Stimulated activated CD8-positive, alpha-beta memory T cell treated with anti-CD3 and anti-CD28 coated beads, Interleukin-4, amount 100 ng/mL, for 48 hours (primary cell): ENCODE measurements around the gene C3orf49.

ENCODE experiments used
- DNase-seq: peaks from one replicate; pipeline ENCODE4 v3.0.0-alpha.2; 2020

C3orf49 gene

DNA sequence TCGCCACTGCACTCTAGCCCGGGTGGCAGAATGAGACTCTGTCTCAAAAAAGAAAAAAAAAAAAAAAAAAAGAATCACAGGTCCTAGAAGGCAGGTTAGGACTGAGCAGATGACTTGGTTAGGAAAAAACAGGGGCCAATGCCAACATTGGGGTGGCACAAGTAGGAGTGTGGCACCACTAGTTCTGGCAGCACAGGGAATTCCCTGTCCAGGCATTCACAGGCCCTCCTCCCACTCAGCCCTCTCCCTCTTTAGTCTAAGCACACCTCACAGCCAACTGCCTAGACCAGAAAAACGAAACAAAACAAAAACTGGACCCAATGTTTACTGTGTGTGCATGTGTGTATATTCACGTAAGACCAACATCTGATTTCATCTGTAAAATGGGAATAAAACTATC is 34.0 kb downstream of the C3orf49 start:
- no peak for DNase-seq

DNA sequence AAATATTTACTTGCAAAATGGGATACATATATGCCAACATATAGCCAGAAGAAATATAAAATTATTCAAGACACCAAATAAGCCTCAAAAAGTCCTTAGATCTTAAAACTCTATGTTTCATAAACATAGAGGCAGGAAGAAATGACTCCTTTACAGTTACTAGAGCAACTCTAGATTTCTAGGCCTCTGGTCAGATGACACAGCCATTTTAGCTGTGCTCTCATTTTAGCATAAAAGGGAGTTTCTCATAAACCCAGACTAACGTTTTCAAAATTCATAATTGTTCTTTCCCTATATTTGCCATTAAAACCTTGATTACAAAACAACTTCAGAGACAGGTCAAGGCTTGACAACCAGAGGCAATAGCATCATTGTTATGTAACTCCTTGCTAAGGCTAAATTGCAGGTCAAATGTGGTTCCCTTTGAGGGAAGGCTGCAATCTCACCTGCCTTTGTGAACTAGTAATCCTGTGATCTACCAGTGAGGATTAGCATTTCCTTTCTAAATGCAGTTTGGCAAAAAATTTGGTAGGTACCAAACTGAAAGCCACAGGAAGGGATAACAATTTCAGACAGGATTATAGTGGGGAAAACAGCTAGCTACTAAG is 36.3 kb downstream of the C3orf49 start:
- no peak for DNase-seq

DNA sequence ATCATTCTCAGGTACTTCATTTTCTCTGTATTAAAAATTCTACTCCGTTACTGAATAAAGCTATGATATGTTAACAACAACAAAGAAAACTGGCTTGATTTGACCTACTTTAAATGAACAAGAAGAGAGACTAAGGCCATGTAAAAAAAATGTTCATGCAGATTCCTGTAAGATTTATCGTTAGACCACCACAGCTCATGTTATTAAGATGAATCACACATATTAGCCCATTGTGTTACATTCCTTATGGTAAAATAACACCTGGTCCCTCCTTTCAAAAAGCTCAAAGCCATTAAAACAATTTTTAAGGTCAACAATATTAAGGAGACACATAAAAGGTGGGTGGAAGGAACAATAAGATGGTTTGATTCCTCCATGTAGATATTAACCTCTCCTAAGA is 38.2 kb downstream of the C3orf49 start:
- DNase-seq = no peak

DNA sequence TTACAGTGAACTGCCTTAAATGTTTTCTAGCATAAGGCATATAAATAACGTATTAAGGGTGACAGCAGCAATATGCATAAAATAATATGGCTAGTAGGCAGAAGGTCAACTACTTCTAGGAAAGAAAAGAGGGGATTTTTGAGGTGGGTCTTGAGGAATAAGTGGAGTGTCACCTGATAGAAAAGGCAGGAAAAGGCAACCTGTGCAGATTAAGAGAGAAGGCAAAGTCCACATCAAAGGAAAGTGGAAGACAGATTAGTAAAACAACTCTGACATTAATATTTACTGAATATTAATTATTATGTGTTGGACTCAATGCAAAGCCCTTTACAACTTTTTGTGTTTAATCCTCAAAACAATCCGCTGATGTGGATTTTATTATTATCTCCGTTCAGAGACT is 41.7 kb downstream of the C3orf49 start:
- no peak for DNase-seq

DNA sequence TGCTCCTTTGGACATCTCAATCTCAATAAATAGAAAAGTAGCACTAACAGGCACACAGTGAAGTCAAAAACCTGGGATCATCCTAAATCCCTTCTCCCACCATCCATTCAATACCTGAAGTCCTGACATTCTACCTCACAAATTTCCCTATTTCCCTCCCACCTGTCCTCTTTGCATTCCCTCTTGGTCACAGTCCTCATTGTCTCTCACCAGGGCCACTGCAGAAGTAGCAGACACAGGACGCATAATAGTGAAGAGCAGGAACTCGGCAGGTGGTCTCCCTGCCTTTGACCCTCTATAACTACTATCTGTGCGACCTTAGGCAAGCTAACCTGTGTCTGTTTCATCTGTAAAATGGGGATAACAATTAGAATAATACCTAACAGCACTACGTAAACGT is 42.2 kb downstream of the C3orf49 start:
- no peak for DNase-seq

DNA sequence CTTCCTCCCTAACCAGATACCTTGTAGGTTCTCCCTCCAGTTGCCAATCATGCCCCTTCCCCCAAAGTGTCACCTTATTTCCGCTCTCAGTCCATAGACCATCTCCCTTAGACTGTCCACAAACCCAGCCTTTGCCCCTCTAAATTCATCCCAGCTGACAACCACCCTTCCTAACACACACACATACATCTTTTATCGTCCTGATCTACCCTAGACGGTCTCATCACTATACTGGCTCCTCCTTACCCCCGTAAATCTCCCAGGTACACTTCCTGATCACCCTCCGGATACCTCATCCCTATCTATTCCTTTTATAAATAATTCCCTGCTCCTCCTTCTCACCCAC is 43.7 kb downstream of the C3orf49 start:
- no peak for DNase-seq

DNA sequence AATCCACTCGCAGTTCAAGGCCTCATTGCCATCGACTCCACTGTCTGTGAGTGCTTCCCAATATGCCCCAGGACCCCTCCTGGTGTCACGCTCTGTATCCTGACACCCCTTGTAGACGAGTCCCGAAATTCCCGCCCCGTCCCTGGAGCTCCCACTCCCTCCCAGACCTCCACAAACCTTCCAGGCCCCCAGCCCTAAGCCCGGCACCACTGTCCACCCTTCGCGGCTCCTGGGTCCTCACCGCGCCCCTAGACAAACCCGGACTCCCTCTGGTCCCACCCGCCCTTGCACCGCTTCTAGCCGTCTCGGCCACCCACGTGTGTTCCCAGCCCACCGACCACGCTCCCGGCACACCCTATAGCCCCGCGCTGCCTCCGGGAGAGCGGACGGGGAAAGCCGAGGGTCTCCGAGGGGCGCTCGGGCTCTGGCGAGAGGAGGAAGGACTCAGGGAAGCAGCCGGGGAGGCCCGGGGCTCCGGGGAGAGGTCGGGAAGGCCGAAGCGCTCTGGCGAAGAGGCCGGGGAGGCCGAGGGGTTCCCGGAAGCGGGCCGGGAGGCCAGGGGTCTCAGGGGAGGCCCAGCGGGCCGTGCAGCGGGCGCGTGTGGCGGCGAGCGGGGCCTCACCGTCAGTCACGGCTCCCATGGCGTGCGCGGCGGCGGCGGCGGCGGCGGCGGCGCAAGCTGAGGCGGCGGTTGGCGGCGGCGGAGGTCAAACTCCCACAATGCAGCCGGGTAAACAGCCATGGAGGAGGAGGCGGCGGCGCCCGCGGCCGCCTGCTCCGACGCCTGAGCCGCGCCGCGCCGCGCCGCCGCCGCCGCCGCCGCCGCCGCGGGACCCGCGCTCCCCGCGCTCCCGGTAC is 44.3 kb downstream of the C3orf49 start, which contains the start of the genes ATXN7 and THOC7:
Gene ATXN7, plus strand, starts transcription at position 718 of the 858 bp plus-strand sequence. CDS start 48,732 bp downstream, outside the sequence.
Gene THOC7, minus strand, starts transcription at position 656 of the 858 bp plus-strand sequence. Its CDS starts 15 bp downstream, at position 641.
- peak; percentile 75 for DNase-seq

DNA sequence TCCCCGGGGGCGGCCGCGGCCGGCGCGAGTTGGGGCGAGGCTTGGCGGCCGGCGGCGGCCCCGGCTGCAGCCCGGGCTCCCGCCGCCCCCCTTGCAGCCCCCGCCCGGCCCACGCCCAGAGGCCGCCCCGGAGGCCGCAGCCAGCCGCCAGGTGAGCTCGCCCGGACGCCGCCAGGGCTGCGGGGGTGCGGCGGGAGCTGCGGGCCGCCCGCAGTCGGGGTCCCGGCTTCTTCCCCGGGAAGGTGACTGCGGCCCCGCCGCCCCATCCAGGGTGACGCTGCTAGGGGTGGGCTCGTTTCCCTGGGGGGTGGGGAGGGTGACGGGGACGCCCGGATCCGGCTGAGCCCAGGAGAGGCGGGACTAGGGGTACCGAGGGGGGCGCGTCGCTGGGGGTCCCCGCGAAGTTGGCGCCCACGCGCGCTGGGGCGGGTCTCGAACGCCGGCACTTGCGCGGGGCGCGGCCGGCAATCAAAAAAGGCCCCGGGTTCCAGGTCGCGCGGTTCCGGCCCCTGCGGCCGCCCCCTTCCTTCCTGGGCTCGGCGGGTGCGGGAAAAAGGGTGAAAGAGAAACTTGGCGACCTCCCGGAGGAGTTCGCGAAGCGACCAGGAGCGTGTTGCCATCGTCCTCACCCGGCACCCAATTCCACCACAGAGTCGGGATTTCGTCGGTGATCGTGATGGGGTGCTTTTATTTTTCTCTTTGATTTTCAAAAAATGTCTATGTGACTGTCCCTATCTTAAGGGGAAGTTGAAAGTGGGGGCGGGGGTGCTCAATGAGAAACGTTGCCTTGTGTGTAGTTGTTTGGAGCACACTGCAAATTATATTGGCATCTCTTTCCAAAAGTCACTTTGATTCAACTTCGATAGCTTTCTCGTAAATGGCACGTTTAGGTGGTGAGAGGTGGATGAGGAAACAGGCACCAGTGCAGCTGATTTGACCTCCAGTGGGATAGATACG is 45.2 kb downstream of the C3orf49 start:
- peak; percentile 63 for DNase-seq

DNA sequence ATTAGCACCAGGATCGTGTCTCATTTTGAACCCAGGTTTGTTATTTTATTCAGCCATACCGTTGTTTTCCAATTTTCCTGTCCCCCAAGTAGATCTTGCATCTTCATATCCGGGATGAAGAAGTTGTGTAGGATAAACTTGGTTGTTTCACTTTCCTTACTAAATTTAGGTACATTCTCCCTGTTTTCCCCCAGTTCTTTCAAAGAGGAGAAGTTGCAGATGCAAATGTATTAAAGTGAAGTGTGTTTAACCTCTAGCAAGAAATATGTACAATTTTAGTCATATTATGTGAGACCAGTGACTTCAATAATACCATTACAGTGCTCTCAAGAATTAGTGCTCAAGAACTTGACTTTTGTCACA is 45.8 kb downstream of the C3orf49 start:
- no peak for DNase-seq

DNA sequence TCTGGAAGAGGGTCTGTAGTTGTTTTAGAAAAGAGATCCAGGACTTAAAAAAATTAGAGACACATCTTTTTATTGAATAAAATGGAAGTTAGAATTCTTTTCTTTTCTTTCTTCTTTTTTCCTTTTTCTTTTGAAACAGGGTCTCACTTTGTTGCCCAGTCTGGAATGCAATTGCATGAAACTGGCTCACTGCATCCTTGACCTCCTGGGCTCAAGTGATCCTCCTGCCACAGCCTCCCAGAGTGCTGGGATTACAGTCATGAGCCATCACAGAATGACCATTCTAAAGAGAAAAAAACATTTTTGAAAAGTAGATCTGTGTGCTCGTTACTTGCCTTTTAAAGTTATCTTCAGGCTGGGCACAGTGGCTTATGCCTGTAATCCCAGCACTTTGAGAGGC is 48.1 kb downstream of the C3orf49 start:
- DNase-seq = no peak

DNA sequence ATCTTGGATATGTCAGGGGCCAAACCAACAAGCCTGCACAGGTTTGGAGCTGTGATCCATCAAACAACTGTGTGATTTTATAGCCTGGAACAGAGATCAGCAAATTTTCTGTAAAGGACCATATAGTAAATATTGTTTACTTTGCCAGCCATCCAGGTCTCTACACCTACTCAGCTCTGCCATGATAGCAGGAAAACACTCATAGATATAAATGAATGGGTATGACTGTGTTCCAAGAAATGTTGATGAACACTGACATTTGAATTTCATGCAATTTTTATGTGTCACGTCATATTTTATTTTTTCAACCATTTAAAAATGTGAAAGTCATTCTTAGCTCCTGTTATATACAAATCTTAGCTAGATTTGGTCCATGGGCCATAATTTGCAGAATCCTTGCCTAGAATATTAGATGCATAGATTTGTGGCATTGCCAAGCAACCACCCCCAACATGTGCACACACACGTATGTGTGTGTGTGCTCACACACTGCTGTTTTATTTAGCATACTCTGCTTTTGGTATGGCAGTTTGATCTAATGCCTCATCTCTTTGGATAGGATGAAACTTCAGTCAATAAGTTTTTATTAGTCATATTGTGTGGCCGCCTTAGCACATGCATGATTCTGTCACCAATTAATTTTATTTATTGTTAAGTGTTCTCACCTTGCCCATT is 51.0 kb downstream of the C3orf49 start:
- DNase-seq = no peak

DNA sequence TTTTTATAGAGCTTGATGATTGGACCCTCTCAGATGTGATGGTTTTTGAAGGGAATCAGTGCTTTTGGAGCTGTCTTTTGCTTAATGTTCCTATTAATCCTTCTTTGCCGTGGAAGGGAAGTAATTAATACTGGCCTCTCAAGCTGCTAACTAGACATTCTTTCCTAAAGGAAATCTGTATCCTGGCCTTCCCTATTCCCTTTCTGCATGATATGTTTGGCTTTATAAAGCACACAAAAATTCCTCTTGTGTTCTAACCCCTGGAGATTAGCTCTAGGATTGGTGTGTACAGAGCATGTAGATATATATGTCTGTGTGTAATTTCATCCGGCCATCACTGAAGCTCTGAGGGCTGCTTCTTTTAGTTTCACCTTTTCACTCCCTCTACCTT is 51.5 kb downstream of the C3orf49 start:
- no peak for DNase-seq

DNA sequence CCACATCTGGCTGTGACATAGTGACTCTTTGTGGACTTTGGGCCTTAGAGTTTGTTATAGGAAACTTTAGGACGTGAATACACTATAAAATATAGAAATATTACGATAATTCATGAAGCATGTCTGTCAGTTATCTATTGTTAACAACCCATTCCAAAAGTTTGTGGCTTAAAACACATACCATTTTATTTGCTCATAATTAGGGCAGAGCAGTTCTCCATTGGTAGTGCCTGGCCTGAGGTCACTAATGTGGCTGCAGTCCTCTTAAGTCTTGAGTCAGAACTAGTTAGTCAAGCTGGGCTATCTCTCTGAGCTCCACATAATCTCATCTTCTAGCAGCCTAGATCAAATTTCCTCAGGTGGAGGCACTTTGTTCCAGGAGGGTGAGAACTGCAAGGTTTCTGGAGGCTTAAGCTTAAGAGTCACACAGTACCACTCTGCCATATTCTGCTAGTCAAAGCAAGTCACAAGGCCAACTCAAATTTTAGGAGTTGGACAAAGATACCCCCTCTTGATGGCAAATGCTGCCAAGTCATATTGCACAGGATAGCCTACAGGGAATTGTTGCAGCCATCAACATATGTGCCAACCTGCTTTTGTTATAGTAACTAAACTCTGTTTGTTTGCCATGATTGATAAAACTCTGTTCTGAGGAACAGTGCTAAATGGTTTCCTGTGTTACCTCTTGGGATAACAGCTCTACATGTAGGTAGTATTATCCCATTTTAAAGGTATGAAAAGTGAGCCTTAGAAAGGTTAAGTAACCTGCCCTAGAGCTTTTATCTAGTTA is 53.2 kb downstream of the C3orf49 start:
- no peak for DNase-seq

DNA sequence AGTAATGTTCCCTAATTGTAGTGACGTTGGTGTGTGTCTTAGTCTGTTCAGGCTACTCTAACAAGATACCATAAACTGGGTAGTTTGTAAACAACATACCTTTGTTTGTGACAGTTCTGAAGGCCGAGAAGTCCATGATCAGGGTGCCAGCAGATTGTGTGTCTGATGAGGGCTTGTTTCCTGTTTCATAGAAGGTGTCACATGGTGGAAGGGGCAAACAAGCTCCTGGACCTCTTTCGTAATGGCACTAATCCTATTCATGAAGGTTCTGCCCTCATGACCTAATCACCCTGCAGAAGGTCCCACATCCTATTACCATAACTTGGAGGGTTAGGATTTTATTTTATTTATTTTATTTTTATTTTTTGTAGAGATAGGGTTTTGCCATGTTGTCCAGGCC is 55.7 kb downstream of the C3orf49 start:
- no peak for DNase-seq

DNA sequence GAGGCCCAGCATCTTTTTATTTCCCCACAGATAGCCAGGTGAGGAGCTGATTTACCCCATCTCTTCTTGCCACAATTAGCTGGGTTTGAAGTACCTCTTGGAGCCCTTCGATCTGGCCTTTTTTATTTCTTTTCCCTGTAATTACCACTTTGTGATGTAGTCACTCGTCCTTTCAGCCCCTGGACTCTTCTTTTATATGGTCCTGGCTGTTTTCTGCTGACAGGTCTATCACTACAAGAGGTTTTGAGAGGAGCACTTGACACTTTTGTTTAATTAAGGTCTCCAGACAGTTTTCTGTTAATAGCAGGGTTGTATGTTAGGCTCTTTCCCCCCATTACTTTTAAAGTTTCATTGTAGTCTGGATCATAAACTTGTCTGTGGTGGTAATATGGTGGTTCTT is 56.4 kb downstream of the C3orf49 start:
- DNase-seq = no peak

DNA sequence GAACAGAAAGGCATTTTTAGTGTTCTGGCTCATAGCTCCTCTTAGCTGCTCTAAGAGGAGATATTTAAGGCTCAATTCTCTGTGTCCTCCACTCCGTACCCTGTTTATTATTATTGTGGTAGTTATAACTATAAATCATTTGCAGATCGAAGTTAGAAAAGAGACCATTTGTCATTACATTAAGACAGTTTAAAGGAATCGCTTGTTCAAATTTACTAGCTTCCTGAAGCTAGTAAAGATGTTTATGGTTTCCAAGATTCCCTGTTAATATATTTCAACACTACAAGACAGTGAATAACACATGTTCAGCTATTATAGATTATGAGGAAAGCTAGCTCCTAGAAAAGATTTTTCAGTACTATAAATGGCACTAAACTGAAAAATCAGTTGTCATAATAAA is 57.2 kb downstream of the C3orf49 start:
- no peak for DNase-seq

DNA sequence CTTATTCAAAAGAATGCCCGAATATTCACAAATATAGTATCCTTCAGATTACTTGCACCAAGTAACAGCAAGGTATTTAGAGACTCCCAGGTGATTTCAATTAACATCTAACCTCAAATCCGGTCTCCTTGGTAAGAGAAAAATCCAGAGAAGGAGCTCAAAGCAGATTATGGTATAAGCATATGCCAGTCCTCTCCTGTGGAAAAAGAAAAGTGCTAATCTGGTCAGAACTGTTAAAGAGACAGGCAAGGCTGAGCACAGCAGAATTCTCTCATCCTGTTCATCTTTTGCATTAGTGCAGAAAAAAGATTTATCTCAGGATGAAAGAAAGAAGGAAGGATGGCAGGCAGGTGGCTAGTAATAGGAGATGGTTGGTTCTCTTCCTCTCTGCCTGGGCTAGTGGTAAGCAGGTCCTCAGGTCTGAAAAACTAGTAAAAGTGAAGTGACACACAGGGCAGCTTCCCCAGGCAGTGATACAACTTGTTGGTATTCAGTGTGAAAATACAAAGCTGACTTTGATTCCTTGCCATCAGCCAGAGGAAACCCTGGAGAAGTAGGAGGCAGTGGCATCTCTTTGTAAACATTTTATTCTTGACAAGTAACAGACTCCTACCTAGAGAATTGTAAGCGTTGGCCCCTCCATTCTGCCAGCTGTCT is 58.8 kb downstream of the C3orf49 start:
- DNase-seq = no peak

DNA sequence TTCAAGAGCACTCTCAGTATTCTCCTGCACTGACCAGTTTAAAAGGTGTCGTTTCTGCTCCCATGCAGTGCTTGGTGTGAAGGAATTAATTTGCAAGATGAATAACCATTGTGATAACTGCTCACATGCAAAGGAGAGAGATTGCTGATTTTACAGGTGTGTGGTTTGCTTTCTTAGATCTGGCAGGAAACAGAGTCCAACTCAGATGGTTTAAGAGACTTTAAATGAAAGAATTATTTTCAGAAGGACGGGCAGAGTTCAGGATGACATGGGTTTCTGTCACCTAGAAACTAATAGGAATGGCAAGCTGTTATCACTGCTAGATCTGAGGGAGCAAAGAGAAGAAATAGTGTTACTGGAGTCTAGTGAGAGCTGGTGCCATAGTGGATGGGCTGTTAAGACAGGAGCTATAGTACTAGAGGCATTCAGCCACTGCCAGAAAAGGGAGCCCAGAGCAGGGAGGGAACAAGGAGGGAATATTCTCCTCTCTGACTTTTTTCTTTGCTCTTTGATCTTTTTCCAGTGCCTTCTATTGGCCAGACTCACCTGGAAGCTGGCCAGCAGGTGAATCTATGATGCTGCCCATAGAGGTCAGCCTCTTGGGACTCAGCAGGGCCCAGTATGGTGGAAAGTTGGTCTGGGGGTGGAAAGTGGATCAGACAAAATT is 59.4 kb downstream of the C3orf49 start:
- DNase-seq = no peak

DNA sequence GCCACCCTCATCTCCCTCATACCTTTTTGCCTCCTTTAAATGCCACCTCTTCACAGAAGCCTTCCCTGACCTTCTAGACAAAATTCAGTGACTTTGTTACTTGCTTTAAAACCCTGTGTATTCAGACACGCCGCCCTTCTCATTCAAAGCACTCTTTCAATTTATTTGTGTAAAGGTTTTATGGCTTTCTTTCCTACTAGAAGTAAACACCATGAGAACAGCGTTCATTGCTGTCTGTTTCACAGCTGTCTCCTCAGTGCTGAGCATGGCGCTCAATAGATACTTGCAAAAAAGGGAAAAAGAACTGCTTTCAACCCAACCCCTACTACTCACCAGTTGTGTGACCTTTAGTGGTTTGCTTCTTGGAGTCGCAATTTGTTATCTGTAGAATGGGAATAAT is 61.6 kb downstream of the C3orf49 start:
- DNase-seq = no peak

DNA sequence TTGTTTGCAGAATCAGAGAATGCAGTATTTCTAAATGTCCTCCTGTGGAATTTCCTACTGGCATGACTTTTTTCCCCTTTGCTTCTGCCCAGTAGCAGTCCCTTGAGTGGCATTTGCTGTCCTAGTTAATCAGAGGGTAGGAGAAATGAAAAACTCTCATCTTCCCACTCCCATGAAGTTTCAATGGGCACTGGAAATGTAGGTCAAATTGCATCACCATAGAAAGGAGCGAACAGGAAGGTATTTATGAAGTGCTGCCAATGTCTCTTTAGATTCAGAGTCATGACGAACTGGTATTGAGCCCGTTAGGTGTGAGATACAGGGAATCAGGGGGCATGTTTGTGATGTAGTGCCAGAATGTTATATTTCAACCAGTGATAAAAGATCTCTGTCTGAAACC is 67.8 kb downstream of the C3orf49 start:
- no peak for DNase-seq

DNA sequence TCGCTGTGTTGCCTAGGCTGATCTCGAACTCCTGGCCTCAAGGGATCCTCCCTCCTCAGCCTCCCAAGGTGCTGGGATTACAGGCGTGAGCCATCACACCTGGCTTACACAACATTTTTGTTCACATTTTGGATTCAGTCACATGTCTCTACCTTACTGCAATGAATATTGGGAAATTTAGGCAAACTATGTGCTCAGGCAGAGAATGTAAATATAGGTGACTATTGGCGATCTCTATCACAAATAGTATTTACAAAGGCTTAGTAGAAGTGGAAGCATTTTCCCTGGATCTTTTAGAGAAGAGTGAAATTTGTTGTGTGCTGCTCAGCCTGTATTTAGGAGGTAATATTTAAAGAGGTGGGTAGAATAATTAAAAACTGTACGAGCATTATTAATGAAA is 72.4 kb downstream of the C3orf49 start:
- no peak for DNase-seq
